GM13977 (cell line): Measurements from ENCODE around the gene CDC37.

ENCODE experiments used
- DNase-seq: peaks from one replicate; pipeline ENCODE4 v3.0.0; 2012; ENCODE audit warnings: low spot score
- in situ Hi-C: fragments of 300-500 bp; cut with MboI; formaldehyde crosslinking; loops from one replicate; pipeline ENCODE4 v1.12.0; 2022; ENCODE audit warnings: low sequenced_read_pairs, low pct_unique_long_range_greater_than_20kb, mixed read lengths, inconsistent platforms; ENCODE audit not compliant: unreplicated experiment
- TF ChIP-seq, protein P1 (sequence below): IDR thresholded peaks from 2 replicates; pipeline ENCODE4 v1.5.1; 2012; ENCODE audit warnings: mild to moderate bottlenecking, control low read depth; ENCODE audit not compliant: insufficient read depth; ENCODE audit errors: extremely low read depth, missing control alignments

Gene CDC37

DNA sequence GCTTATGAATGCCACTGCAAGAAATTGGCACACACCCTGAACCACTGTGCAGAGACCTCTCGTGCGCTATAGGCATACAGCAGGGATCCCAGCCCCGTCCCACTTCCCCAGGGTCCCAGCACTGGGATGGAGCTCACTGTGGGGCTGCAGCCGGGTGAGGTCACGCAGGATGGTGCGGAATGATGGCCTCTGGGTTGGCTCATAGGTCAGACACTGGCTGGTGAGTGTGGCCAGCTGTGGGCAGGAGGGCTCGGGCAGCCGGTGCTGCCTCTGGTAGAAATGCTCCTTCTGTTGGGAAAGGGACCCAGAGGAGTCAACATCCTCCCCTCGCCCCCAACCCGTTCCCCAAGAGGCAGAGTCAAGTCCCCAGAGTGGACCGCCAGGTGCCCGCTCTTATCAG is 46.9 kb downstream of the CDC37 start:
- TF ChIP-seq, protein P1, sequence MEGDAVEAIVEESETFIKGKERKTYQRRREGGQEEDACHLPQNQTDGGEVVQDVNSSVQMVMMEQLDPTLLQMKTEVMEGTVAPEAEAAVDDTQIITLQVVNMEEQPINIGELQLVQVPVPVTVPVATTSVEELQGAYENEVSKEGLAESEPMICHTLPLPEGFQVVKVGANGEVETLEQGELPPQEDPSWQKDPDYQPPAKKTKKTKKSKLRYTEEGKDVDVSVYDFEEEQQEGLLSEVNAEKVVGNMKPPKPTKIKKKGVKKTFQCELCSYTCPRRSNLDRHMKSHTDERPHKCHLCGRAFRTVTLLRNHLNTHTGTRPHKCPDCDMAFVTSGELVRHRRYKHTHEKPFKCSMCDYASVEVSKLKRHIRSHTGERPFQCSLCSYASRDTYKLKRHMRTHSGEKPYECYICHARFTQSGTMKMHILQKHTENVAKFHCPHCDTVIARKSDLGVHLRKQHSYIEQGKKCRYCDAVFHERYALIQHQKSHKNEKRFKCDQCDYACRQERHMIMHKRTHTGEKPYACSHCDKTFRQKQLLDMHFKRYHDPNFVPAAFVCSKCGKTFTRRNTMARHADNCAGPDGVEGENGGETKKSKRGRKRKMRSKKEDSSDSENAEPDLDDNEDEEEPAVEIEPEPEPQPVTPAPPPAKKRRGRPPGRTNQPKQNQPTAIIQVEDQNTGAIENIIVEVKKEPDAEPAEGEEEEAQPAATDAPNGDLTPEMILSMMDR, result no peak
- no peak for DNase-seq
- in situ Hi-C loops, result no loop called here

DNA sequence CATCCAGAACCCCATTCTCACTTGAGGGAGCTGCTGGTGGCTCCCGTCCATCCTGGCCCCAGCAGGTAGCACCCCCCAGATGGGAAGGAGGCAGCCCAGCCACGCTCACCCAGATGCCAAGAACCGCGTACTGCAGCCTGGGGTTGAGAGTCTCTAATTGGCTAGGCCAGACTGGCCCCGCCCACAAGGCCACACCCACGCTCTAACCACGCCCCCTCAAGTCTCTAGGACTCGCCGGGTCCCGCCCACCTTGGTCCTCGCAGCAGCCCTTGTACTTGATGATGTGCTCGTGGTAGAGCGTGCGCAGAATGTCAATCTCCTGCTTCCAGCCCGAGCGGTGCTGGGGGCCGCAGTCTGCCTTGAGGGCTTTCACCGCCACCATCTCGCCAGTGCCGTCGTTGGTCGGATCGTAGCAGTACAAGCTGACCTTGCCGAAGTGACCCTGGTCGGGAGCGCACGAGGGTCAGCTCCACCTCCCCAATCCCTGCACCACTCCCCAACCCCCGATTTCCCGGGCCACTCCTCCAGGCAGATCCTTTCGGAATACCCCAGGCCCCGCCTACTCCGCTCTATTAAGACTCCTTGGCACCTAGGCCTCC is 49.5 kb downstream of the CDC37 start:
- TF ChIP-seq, protein P1, result no peak
- DNase-seq, result peak; percentile 17

DNA sequence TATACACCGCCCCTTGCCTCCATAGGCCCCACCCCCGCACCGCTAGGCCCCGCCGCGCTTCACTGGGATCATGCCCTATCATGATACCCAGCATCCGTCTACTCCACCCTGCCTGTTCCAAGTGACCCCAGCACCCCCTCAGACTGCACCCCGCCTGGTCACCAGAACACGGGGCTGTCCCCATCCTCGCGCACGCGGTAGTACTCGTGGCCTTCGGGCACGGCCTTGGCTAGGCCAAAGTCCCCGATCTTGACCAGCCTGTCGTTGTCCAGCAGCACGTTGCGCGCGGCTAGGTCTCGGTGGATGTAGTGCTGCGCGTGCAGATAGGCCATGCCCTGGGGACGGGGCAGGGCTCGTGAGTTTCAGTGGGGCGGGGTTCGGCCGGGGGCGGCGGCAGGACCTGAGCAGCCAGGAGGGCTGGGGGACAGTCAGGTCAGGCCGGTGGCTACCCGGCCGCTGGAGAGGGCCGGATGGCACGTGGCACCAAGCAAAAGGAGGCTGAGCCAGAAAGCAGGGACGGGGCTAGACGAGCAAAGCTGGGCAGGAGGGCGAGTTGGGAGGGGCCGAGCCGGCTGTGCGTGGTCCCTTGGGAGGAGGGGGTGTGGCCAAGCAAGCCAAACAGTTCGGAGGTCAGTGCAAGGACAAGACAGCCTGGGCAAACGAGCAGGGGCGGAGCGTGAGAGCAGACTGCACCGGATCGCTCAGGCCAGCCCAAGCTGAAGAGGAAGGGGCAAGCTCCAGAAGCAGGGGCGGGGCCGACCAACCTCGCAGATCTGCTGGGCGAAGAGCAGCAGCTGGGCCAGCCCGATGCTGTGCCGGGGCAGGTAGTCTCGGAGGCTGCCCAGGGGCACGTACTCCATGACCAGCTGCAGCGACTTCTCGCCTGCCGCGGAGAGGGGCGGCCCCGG is 50.3 kb downstream of the CDC37 start:
- no peak for DNase-seq
- in situ Hi-C loops, result no loop called here
- TF ChIP-seq, protein P1, result no peak

More for the DNA sequence above, 49.5 kb downstream of the CDC37 start:
- in situ Hi-C loops, result no loop called here

DNA sequence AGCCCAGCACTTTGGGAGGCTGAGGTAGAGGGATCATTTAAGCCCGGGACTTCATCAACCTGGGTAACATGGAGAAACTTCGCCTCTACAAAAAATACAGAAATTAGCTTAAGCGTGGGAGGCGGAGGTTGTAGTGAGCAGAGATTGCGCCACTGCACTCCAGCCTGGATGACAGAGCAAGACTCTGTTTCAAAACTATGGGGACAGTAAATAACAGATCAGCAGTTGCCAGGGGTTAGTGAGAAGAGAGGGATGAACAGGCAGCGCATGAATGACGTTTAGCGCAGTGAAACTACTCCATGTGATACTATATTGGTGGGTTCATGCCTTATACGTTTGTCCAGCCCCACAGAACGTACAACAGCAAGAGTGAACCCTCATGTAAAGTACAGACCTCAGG is 56.8 kb downstream of the CDC37 start:
- in situ Hi-C loops, result no loop called here
- no peak for DNase-seq
- TF ChIP-seq, protein P1, result no peak

DNA sequence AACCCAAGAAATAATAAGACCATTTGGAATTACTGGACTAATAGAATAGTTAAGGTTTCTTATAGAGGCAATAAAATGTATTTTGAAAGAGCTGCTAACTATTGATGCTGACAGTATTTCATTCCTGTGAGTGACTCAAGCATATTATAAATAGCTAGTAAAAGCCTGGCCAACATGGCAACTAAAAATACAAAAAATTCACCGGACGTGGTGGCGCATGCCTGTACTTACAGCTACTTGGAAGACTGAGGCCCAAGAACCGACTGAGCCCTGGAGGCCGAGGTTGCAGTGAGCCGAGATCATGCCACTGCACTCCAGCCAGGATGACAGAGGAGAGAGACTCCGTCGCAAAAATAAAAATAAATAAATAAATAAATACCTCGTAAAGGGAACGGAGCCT is 58.6 kb downstream of the CDC37 start:
- DNase-seq, result no peak
- in situ Hi-C loops, result no loop called here
- TF ChIP-seq, protein P1, result no peak

DNA sequence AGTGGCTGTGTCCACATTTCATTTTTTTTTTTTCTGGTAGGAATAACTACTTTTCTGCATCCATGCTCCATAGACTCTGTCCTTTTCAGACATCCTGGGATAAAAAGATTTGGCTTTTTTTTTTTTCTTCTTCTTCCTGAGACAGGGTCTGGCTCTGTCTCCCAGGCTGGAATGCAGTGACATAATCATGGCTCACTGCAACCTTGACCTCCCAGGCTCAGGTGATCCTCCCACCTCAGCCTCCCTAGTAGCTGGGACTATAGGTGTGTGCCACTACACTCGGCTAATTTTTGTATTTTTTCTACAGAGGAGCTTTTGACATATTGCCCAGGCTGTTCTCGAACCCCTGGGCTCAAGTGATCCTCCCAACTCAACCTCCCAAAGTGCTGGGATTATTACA is 59.8 kb downstream of the CDC37 start:
- in situ Hi-C loops, result no loop called here
- TF ChIP-seq, protein P1, result no peak
- no peak for DNase-seq
